ENCODE data around the gene ESPN.

GRCh38 chr1:6467224-6467623 is 42.6 kb downstream of the ESPN start:
- no peak for TF ChIP-seq CTCF (IDR thresholded peaks at IDR 0.05)
- no peak for TF ChIP-seq POLR2A (IDR thresholded peaks at IDR 0.05)
- TF ChIP-seq EP300 (IDR thresholded peaks at IDR 0.05), result no peak
